Measurements from ENCODE around the gene SUGCT.

DNA sequence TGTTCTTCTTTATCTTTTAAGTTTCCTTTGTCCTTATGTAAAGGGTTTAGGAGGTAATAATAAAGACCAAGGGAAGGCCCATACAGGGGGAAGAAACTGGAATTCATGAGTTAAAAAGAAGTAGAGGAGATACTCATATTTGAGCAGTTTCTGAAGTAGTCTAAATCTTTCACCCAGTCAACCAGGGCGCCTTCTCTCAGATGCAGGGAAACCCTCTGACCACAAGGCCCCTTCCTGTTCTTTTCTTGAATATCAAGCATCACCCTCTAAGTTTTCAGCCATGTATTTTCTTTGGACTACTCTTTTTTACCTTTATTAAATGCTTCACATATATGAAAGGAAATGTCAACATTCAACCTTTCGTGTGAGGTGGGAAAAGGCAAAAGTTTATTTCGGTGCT lies 630.8 kb downstream of the SUGCT start:
- TF ChIP-seq CTCF (IDR thresholded peaks at IDR 0.05) (no peak), POLR2A (IDR thresholded peaks at IDR 0.05) (no peak)
